OCI-LY1 (cell line): ENCODE measurements around the gene SYCP2L.
"Not testable (repeated sequence)": the region's sequence is repeated elsewhere in the genome, so short reads cannot be mapped to it uniquely, and the experiment has no call there.

Experiments
- H2AFZ ChIP-seq: fragments of 200-600 bp; sonication (generic), shearing (Covaris generic); 2 replicates; pipeline ENCODE4 v1.6.0; 2014; ENCODE audit warnings: antibody characterized with exemption, mild to moderate bottlenecking, low read length
- H3F3A ChIP-seq: fragments of 200-600 bp; sonication (generic), shearing (Covaris generic); 2 replicates; pipeline ENCODE4 v1.6.0; 2014; ENCODE audit warnings: mild to moderate bottlenecking, antibody characterized with exemption, low read length, moderate library complexity; ENCODE audit not compliant: insufficient read depth
- H3K27ac ChIP-seq: fragments of 200-600 bp; sonication (generic); 2 replicates; pipeline ENCODE4 v1.5.1; 2014; ENCODE audit warnings: low read length, mixed run types, mild to moderate bottlenecking, low read depth; ENCODE audit not compliant: poor library complexity, severe bottlenecking
- H3K27me3 ChIP-seq: fragments of 200-600 bp; sonication (generic); 2 replicates; pipeline ENCODE4 v1.6.0; 2014; ENCODE audit warnings: antibody characterized with exemption, mild to moderate bottlenecking, low read length, moderate library complexity; ENCODE audit not compliant: insufficient read depth
- H3K36me3 ChIP-seq: fragments of 200-600 bp; sonication (generic); 2 replicates; pipeline ENCODE4 v1.6.1; 2014; ENCODE audit warnings: mild to moderate bottlenecking, antibody characterized with exemption, low read length, moderate library complexity, mixed read lengths; ENCODE audit not compliant: insufficient read depth
- H3K4me1 ChIP-seq: fragments of 200-600 bp; sonication (generic); 2 replicates; pipeline ENCODE4 v1.5.1; 2014; ENCODE audit warnings: mild to moderate bottlenecking, low read length, moderate library complexity; ENCODE audit not compliant: insufficient read depth, severe bottlenecking
- H3K4me2 ChIP-seq: fragments of 200-600 bp; sonication (generic), shearing (Covaris generic); 2 replicates; pipeline ENCODE4 v1.6.1; 2014; ENCODE audit warnings: low read length
- H3K4me3 ChIP-seq: fragments of 200-600 bp; sonication (generic); 2 replicates; pipeline ENCODE4 v1.5.1; 2014; ENCODE audit warnings: low read length, low read depth, mild to moderate bottlenecking, mixed read lengths; ENCODE audit not compliant: poor library complexity, severe bottlenecking
- H3K79me2 ChIP-seq: fragments of 200-600 bp; shearing (Covaris generic); 2 replicates; pipeline ENCODE4 v1.6.1; 2016; ENCODE audit warnings: mixed run types, low read length, mixed read lengths; ENCODE audit not compliant: insufficient read depth
- H3K9ac ChIP-seq: fragments of 200-600 bp; sonication (generic), shearing (Covaris generic); 2 replicates; pipeline ENCODE4 v1.6.1; 2014; ENCODE audit warnings: mild to moderate bottlenecking, low read length, mixed read lengths
- H3K9me2 ChIP-seq: fragments of 200-600 bp; sonication (generic), shearing (Covaris generic); 2 replicates; pipeline ENCODE4 v1.6.1; 2014; ENCODE audit warnings: low read depth, mild to moderate bottlenecking, low read length, mixed read lengths
- H3K9me3 ChIP-seq: fragments of 200-600 bp; shearing (Covaris generic); 2 replicates; pipeline ENCODE4 v1.6.1; 2014; ENCODE audit warnings: low read length, mixed read lengths
- H4K20me1 ChIP-seq: fragments of 200-600 bp; sonication (generic), shearing (Covaris generic); 2 replicates; pipeline ENCODE4 v1.6.0; 2016; ENCODE audit warnings: mild to moderate bottlenecking, low read length; ENCODE audit not compliant: insufficient read depth
- EZH2 ChIP-seq: fragments of 200-600 bp; sonication (generic), shearing (Covaris generic); IDR thresholded peaks from 2 replicates; pipeline ENCODE4 v1.8.0; 2017; ENCODE audit warnings: borderline replicate concordance, mixed run types, mild to moderate bottlenecking, antibody characterized with exemption, low read length, moderate library complexity, mixed read lengths
- TF ChIP-seq, protein P1 (sequence below): fragments of 200-600 bp; sonication (generic), shearing (Covaris generic); IDR thresholded peaks from 2 replicates; pipeline ENCODE4 v1.5.1; 2017; ENCODE audit warnings: mild to moderate bottlenecking, antibody characterized with exemption, low read length, moderate library complexity, mixed read lengths

Gene SYCP2L

DNA sequence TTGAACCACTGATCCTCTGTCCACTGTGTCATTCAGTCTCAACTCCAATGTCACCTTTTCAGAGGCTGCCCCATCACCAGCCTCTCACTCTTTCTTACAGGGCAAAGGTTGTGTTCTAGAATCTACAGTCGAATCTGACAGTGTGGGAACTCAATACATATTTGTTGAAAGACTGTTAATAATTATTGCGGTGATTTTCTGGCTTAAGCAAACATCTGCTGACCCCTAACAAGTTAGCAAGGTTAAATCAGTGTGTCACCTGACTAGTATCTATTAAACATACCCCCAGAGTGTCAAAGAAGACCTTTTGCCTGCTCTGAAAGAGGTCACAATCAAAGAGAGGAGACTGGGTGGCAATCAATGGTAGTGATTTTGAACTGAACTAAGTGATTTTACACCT lies 115.3 kb downstream of the SYCP2L start:
- Histone ChIP-seq H3K9me3 (no peaks in the 10 kb centered on the region), H3K4me2 (no peak overlapping the region), H3K27ac (no peak overlapping the region), H3F3A (no peaks in the 10 kb centered on the region), H3K4me1 (no peaks in the 10 kb centered on the region), H3K4me3 (no peak overlapping the region), H3K36me3 (no peaks in the 10 kb centered on the region), H3K9ac (no peak overlapping the region), H3K27me3 (no peaks in the 10 kb centered on the region), H4K20me1 (no peaks in the 10 kb centered on the region), H2AFZ (no peak overlapping the region), H3K79me2 (no peaks in the 10 kb centered on the region), H3K9me2 (no peaks in the 10 kb centered on the region)
- TF ChIP-seq EZH2 = no peak
- TF ChIP-seq, protein P1, sequence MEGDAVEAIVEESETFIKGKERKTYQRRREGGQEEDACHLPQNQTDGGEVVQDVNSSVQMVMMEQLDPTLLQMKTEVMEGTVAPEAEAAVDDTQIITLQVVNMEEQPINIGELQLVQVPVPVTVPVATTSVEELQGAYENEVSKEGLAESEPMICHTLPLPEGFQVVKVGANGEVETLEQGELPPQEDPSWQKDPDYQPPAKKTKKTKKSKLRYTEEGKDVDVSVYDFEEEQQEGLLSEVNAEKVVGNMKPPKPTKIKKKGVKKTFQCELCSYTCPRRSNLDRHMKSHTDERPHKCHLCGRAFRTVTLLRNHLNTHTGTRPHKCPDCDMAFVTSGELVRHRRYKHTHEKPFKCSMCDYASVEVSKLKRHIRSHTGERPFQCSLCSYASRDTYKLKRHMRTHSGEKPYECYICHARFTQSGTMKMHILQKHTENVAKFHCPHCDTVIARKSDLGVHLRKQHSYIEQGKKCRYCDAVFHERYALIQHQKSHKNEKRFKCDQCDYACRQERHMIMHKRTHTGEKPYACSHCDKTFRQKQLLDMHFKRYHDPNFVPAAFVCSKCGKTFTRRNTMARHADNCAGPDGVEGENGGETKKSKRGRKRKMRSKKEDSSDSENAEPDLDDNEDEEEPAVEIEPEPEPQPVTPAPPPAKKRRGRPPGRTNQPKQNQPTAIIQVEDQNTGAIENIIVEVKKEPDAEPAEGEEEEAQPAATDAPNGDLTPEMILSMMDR = no peak

DNA sequence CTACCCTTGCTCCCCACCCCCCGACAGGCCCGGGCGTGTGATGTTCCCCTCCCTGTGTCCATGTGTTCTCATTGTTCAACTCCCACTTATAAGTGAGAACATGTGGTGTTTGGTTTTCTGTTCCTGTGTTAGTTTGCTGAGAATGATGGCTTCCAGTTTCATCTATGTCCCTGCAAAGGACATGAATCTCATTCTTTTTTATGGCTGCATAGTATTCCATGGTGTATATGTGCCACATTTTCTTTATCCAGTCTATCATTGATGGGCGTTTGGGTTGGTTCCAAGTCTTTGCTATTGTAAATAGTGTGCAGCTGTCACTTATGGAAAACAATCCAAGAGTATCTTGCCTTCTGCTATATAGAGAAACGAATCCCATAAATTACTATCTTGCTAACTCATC lies 116.4 kb downstream of the SYCP2L start:
- H3K27me3 ChIP-seq, H3K36me3 ChIP-seq: not testable (repeated sequence)

GRCh38 chr6:11006061-11006460 lies 119.2 kb downstream of the SYCP2L start:
- Histone ChIP-seq H3K9me2 (no peaks in the 10 kb centered on the region), H3K27me3 (no peaks in the 10 kb centered on the region)

More for the DNA sequence above, 116.4 kb downstream of the SYCP2L start:
- H3K9ac ChIP-seq, H3K4me1 ChIP-seq, H4K20me1 ChIP-seq, H3F3A ChIP-seq, H3K9me2 ChIP-seq, H3K79me2 ChIP-seq, H2AFZ ChIP-seq, H3K9me3 ChIP-seq, H3K27ac ChIP-seq, H3K4me2 ChIP-seq, H3K4me3 ChIP-seq: not testable (repeated sequence)

More at GRCh38 chr6:11006061-11006460, 119.2 kb downstream of the SYCP2L start:
- H4K20me1 ChIP-seq = no peaks in the 10 kb centered on the region
- H3K9ac ChIP-seq = no peak overlapping the region
- no peaks in the 10 kb centered on the region for H3K9me3 ChIP-seq
- H3K79me2 ChIP-seq = no peaks in the 10 kb centered on the region
- H3K36me3 ChIP-seq = no peaks in the 10 kb centered on the region
- no peaks in the 10 kb centered on the region for H3K4me1 ChIP-seq
- H3K4me2 ChIP-seq = no peak overlapping the region
- no peaks in the 10 kb centered on the region for H3F3A ChIP-seq
- no peak overlapping the region for H3K27ac ChIP-seq
- no peak overlapping the region for H3K4me3 ChIP-seq
- no peak overlapping the region for H2AFZ ChIP-seq
- TF ChIP-seq EZH2 = no peak
- TF ChIP-seq, protein P1 = no peak
